HEK293 (cell line): ENCODE data around the gene MYRIP.

Experiments
- CTCF ChIA-PET: fragments of 350-600 bp; formaldehyde crosslinking; extraction: SDS; loops from one replicate; lab custom pipeline; 2021; ENCODE audit warnings: antibody characterized with exemption; lab: Yijun Ruan, JAX
- POLR2A ChIA-PET: fragments of 300-600 bp; formaldehyde crosslinking; extraction: SDS; loops from one replicate; lab custom pipeline; 2020; ENCODE audit warnings: antibody characterized with exemption, inconsistent platforms; lab: Yijun Ruan, JAX
- H3K27ac ChIP-seq: fragments of 200-500 bp; sonication (Bioruptor generic); 2 replicates; pipeline ENCODE4 v1.5.1; 2014; ENCODE audit warnings: low read depth, low read length, control low read depth, inconsistent platforms; ENCODE audit errors: extremely low read depth
- H3K36me3 ChIP-seq, 2 experiments: fragments of 200-500 bp in 1 of 2; sonication (Bioruptor generic) in 1 of 2; 1 replicate in 1 of 2; 2 replicates in 1 of 2; pipeline ENCODE4 v1.5.1; 2014 to 2017; ENCODE audit warnings: inconsistent platforms in 2 of 2, low read length in 2 of 2; ENCODE audit not compliant: control insufficient read depth in 2 of 2, insufficient read depth in 1 of 2
- H3K4me1 ChIP-seq: fragments of 200-500 bp; sonication (Bioruptor generic); 2 replicates; pipeline ENCODE4 v1.5.1; 2014; ENCODE audit warnings: mild to moderate bottlenecking, low read length, inconsistent platforms; ENCODE audit not compliant: control insufficient read depth, insufficient read depth
- H3K4me3 ChIP-seq: 2 replicates; pipeline ENCODE4 v1.5.1; 2011; ENCODE audit warnings: low read depth, mild to moderate bottlenecking, control low read depth, low read length, moderate library complexity
- H3K9me3 ChIP-seq: fragments of 200-500 bp; sonication (Bioruptor generic); 2 replicates; pipeline ENCODE4 v1.5.1; 2014; ENCODE audit warnings: low read depth, low read length, inconsistent platforms; ENCODE audit not compliant: control insufficient read depth, insufficient read depth
- GLI2 ChIP-seq: fragments of 450-650 bp; formaldehyde crosslinking; IDR thresholded peaks from 2 replicates; pipeline ENCODE4; 2017; ENCODE audit warnings: missing biosample characterization, missing genetic modification characterization, low read depth, borderline replicate concordance
- HOXC10 ChIP-seq: sonication (generic); formaldehyde crosslinking; IDR thresholded peaks from 2 replicates; pipeline ENCODE4 v1.8.1; 2023; ENCODE audit warnings: mild to moderate bottlenecking, missing genetic modification reagents
- SETDB1 ChIP-seq: IDR thresholded peaks from one replicate; pipeline ENCODE4 v1.6.1; 2017; ENCODE audit warnings: mild to moderate bottlenecking, low read length, moderate library complexity, mixed read lengths; ENCODE audit not compliant: insufficient read length
- ZBTB1 ChIP-seq: fragments of 450-650 bp; formaldehyde crosslinking; IDR thresholded peaks from 2 replicates; pipeline ENCODE4 v1.5.1; 2016; ENCODE audit warnings: missing biosample characterization, missing genetic modification characterization
- ZFP3 ChIP-seq: fragments of 450-650 bp; formaldehyde crosslinking; IDR thresholded peaks from 2 replicates; pipeline ENCODE4 v1.5.1; 2016; ENCODE audit warnings: low read depth, missing biosample characterization, missing genetic modification characterization
- ZNF211 ChIP-seq: fragments of 450-650 bp; formaldehyde crosslinking; IDR thresholded peaks from 2 replicates; pipeline ENCODE4 v1.5.1; 2016; ENCODE audit warnings: low read depth, missing biosample characterization, missing genetic modification characterization
- ZNF23 ChIP-seq: fragments of 450-650 bp; formaldehyde crosslinking; IDR thresholded peaks from 2 replicates; pipeline ENCODE4 v1.5.1; 2016; ENCODE audit warnings: missing biosample characterization, missing genetic modification characterization, borderline replicate concordance
- ZNF404 ChIP-seq: fragments of 450-650 bp; formaldehyde crosslinking; IDR thresholded peaks from 2 replicates; pipeline ENCODE4 v1.5.1; 2017; ENCODE audit warnings: missing biosample characterization, missing genetic modification characterization
- ZNF529 ChIP-seq: fragments of 450-650 bp; formaldehyde crosslinking; IDR thresholded peaks from 2 replicates; pipeline ENCODE4 v1.5.1; 2017; ENCODE audit warnings: missing genetic modification characterization, missing biosample characterization; ENCODE audit not compliant: insufficient replicate concordance
- ZNF549 ChIP-seq: fragments of 450-650 bp; IDR thresholded peaks from 2 replicates; pipeline ENCODE4 v1.5.1; 2018; ENCODE audit warnings: missing biosample characterization, missing genetic modification characterization, mild to moderate bottlenecking, inconsistent platforms, moderate library complexity
- ZNF555 ChIP-seq: fragments of 450-650 bp; formaldehyde crosslinking; conservative IDR thresholded peaks from 2 replicates; pipeline ENCODE4 v1.5.1; 2017; ENCODE audit warnings: missing biosample characterization, mild to moderate bottlenecking, missing genetic modification characterization, inconsistent platforms
- ZNF629 ChIP-seq: fragments of 450-650 bp; formaldehyde crosslinking; IDR thresholded peaks from 2 replicates; pipeline ENCODE4 v1.5.1; 2017; ENCODE audit warnings: missing biosample characterization, missing genetic modification characterization
- ZNF664 ChIP-seq: fragments of 450-650 bp; formaldehyde crosslinking; IDR thresholded peaks from 2 replicates; pipeline ENCODE4 v1.5.1; 2016; ENCODE audit warnings: missing biosample characterization, missing genetic modification characterization
- TF ChIP-seq, protein P1 (sequence below): fragments of 450-650 bp; IDR thresholded peaks from 2 replicates; pipeline ENCODE4 v1.5.1; 2018; ENCODE audit warnings: missing biosample characterization, mild to moderate bottlenecking, missing genetic modification characterization
- TF ChIP-seq, protein P2 (sequence below): fragments of 450-650 bp; formaldehyde crosslinking; IDR thresholded peaks from 2 replicates; pipeline ENCODE4 v1.5.1; 2016; ENCODE audit warnings: missing biosample characterization, missing genetic modification characterization
- TF ChIP-seq, protein P3 (sequence below): fragments of 450-650 bp; formaldehyde crosslinking; IDR thresholded peaks from 2 replicates; pipeline ENCODE4 v1.5.1; 2016; ENCODE audit warnings: missing biosample characterization, missing genetic modification characterization
- TF ChIP-seq, protein P4 (sequence below): sonication (generic); formaldehyde crosslinking; IDR thresholded peaks from 2 replicates; pipeline ENCODE4 v1.8.1; 2022; ENCODE audit warnings: mild to moderate bottlenecking, moderate library complexity, missing genetic modification reagents
- TF ChIP-seq, protein P5 (sequence below): fragments of 450-650 bp; formaldehyde crosslinking; IDR thresholded peaks from 2 replicates; pipeline ENCODE4 v1.5.1; 2016; ENCODE audit warnings: missing biosample characterization, missing genetic modification characterization
- TF ChIP-seq, protein P6 (sequence below): fragments of 450-650 bp; formaldehyde crosslinking; IDR thresholded peaks from 2 replicates; pipeline ENCODE4 v1.5.1; 2016; ENCODE audit warnings: missing biosample characterization, missing genetic modification characterization
- TF ChIP-seq, protein P7 (sequence below): fragments of 450-650 bp; formaldehyde crosslinking; IDR thresholded peaks from 2 replicates; pipeline ENCODE4 v1.5.1; 2016; ENCODE audit warnings: missing biosample characterization, missing genetic modification characterization

MYRIP gene

DNA sequence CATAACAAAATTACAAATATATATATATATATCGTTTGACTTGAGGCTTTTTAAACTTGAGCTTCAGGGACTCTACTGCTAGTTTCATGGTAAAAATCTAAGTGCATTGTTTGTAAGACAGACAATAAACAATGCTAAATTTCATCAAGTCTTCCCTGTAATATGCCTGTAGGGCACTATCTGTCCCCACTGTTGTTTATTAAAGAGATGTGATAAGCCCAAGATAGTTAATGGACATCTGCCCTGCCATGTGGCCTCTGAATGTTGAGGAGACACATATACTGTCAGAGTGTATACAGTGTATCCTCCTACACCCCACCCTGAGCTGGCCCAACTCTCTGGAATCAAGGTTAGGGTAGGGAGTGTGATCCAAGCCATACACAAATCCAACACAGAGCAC, 485.0 kb downstream of the MYRIP start:
- TF ChIP-seq ZNF629 (tag by site-specific recombination) (no peak), ZNF404 (no peak), ZNF23 (tag by site-specific recombination) (no peak), SETDB1 (no peak), ZNF211 (tag by site-specific recombination) (no peak), ZNF664 (tag by site-specific recombination) (no peak), ZBTB1 (tag by site-specific recombination) (no peak)
- TF ChIP-seq, protein P1, sequence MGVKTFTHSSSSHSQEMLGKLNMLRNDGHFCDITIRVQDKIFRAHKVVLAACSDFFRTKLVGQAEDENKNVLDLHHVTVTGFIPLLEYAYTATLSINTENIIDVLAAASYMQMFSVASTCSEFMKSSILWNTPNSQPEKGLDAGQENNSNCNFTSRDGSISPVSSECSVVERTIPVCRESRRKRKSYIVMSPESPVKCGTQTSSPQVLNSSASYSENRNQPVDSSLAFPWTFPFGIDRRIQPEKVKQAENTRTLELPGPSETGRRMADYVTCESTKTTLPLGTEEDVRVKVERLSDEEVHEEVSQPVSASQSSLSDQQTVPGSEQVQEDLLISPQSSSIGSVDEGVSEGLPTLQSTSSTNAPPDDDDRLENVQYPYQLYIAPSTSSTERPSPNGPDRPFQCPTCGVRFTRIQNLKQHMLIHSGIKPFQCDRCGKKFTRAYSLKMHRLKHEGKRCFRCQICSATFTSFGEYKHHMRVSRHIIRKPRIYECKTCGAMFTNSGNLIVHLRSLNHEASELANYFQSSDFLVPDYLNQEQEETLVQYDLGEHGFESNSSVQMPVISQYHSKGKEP: no peak
- TF ChIP-seq, protein P2, sequence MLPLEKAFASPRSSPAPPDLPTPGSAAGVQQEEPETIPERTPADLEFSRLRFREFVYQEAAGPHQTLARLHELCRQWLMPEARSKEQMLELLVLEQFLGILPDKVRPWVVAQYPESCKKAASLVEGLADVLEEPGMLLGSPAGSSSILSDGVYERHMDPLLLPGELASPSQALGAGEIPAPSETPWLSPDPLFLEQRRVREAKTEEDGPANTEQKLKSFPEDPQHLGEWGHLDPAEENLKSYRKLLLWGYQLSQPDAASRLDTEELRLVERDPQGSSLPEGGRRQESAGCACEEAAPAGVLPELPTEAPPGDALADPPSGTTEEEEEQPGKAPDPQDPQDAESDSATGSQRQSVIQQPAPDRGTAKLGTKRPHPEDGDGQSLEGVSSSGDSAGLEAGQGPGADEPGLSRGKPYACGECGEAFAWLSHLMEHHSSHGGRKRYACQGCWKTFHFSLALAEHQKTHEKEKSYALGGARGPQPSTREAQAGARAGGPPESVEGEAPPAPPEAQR (tag by site-specific recombination): no peak
- TF ChIP-seq, protein P3, sequence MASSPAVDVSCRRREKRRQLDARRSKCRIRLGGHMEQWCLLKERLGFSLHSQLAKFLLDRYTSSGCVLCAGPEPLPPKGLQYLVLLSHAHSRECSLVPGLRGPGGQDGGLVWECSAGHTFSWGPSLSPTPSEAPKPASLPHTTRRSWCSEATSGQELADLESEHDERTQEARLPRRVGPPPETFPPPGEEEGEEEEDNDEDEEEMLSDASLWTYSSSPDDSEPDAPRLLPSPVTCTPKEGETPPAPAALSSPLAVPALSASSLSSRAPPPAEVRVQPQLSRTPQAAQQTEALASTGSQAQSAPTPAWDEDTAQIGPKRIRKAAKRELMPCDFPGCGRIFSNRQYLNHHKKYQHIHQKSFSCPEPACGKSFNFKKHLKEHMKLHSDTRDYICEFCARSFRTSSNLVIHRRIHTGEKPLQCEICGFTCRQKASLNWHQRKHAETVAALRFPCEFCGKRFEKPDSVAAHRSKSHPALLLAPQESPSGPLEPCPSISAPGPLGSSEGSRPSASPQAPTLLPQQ (tag by site-specific recombination): no peak
- TF ChIP-seq, protein P4, sequence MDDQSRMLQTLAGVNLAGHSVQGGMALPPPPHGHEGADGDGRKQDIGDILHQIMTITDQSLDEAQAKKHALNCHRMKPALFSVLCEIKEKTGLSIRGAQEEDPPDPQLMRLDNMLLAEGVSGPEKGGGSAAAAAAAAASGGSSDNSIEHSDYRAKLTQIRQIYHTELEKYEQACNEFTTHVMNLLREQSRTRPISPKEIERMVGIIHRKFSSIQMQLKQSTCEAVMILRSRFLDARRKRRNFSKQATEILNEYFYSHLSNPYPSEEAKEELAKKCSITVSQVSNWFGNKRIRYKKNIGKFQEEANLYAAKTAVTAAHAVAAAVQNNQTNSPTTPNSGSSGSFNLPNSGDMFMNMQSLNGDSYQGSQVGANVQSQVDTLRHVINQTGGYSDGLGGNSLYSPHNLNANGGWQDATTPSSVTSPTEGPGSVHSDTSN (CRISPR knock-in tag): no peak
- TF ChIP-seq, protein P5, sequence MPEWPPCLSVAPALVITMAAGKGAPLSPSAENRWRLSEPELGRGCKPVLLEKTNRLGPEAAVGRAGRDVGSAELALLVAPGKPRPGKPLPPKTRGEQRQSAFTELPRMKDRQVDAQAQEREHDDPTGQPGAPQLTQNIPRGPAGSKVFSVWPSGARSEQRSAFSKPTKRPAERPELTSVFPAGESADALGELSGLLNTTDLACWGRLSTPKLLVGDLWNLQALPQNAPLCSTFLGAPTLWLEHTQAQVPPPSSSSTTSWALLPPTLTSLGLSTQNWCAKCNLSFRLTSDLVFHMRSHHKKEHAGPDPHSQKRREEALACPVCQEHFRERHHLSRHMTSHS (tag by site-specific recombination): no peak
- TF ChIP-seq, protein P6, sequence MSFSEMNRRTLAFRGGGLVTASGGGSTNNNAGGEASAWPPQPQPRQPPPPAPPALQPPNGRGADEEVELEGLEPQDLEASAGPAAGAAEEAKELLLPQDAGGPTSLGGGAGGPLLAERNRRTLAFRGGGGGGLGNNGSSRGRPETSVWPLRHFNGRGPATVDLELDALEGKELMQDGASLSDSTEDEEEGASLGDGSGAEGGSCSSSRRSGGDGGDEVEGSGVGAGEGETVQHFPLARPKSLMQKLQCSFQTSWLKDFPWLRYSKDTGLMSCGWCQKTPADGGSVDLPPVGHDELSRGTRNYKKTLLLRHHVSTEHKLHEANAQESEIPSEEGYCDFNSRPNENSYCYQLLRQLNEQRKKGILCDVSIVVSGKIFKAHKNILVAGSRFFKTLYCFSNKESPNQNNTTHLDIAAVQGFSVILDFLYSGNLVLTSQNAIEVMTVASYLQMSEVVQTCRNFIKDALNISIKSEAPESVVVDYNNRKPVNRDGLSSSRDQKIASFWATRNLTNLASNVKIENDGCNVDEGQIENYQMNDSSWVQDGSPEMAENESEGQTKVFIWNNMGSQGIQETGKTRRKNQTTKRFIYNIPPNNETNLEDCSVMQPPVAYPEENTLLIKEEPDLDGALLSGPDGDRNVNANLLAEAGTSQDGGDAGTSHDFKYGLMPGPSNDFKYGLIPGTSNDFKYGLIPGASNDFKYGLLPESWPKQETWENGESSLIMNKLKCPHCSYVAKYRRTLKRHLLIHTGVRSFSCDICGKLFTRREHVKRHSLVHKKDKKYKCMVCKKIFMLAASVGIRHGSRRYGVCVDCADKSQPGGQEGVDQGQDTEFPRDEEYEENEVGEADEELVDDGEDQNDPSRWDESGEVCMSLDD: no peak
- POLR2A ChIA-PET: interaction anchor here (1.0 kb wide), 1 partner anchor 15 kb away, joined by 4 read pairs; no protein-coding TSS in a partner anchor

DNA sequence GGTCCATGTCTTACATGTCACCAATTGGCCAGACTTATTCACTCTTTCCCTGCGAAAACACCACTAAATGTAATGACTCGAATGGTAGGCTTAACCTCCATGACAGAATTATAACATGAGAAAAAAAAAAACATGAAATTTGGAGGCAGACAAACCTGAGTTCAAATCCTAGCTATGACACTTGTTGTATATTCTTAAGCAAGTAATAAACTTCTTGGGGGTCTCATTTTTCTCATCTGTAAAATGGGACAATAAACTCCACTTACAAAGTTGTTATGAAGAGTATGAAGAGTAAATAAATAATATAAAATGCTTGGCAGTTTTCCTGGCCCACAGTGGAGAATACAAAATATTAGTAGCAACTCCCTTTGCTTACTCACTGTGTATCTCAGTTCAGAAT, 488.7 kb downstream of the MYRIP start:
- Histone ChIP-seq H3K4me1 (no peaks in the 10 kb centered on the region), H3K9me3 (no peaks in the 10 kb centered on the region), H3K36me3 (no peaks in the 10 kb centered on the region), H3K4me3 (no peak overlapping the region), H3K27ac (no peak overlapping the region)
- CTCF ChIA-PET: interaction anchor here (1.0 kb wide), 1 partner anchor 11 kb away, joined by 8 read pairs; no protein-coding TSS in a partner anchor
- TF ChIP-seq HOXC10 (CRISPR knock-in tag) (no peak), ZFP3 (tag by site-specific recombination) (no peak), ZNF529 (tag by site-specific recombination) (no peak), ZNF555 (tag by site-specific recombination) (no peak), ZNF549 (tag by site-specific recombination) (no peak), ZBTB1 (tag by site-specific recombination) (no peak), GLI2 (tag by site-specific recombination) (no peak), ZNF23 (tag by site-specific recombination) (no peak)
- TF ChIP-seq, protein P7, sequence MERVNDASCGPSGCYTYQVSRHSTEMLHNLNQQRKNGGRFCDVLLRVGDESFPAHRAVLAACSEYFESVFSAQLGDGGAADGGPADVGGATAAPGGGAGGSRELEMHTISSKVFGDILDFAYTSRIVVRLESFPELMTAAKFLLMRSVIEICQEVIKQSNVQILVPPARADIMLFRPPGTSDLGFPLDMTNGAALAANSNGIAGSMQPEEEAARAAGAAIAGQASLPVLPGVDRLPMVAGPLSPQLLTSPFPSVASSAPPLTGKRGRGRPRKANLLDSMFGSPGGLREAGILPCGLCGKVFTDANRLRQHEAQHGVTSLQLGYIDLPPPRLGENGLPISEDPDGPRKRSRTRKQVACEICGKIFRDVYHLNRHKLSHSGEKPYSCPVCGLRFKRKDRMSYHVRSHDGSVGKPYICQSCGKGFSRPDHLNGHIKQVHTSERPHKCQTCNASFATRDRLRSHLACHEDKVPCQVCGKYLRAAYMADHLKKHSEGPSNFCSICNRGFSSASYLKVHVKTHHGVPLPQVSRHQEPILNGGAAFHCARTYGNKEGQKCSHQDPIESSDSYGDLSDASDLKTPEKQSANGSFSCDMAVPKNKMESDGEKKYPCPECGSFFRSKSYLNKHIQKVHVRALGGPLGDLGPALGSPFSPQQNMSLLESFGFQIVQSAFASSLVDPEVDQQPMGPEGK: no peak
- POLR2A ChIA-PET: interaction anchor here (1.1 kb wide), 1 partner anchor 11 kb away, joined by 3 read pairs; the partner anchor contains the start of gene EIF1B

More for the DNA sequence above, 485.0 kb downstream of the MYRIP start:
- Histone ChIP-seq H3K4me1 (no peaks in the 10 kb centered on the region), H3K4me3 (no peak overlapping the region), H3K36me3 (no peaks in the 10 kb centered on the region), H3K27ac (no peak overlapping the region), H3K9me3 (no peaks in the 10 kb centered on the region)
- CTCF ChIA-PET: interaction anchor here (0.6 to 1.5 kb wide), 4 partner anchors 14 to 103 kb away, joined by 3 to 5 read pairs (median 4); no protein-coding TSS in a partner anchor
